ENCODE measurements around the gene ACSL6.

The ACSL6 gene, protein sequence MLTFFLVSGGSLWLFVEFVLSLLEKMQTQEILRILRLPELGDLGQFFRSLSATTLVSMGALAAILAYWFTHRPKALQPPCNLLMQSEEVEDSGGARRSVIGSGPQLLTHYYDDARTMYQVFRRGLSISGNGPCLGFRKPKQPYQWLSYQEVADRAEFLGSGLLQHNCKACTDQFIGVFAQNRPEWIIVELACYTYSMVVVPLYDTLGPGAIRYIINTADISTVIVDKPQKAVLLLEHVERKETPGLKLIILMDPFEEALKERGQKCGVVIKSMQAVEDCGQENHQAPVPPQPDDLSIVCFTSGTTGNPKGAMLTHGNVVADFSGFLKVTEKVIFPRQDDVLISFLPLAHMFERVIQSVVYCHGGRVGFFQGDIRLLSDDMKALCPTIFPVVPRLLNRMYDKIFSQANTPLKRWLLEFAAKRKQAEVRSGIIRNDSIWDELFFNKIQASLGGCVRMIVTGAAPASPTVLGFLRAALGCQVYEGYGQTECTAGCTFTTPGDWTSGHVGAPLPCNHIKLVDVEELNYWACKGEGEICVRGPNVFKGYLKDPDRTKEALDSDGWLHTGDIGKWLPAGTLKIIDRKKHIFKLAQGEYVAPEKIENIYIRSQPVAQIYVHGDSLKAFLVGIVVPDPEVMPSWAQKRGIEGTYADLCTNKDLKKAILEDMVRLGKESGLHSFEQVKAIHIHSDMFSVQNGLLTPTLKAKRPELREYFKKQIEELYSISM

DNA sequence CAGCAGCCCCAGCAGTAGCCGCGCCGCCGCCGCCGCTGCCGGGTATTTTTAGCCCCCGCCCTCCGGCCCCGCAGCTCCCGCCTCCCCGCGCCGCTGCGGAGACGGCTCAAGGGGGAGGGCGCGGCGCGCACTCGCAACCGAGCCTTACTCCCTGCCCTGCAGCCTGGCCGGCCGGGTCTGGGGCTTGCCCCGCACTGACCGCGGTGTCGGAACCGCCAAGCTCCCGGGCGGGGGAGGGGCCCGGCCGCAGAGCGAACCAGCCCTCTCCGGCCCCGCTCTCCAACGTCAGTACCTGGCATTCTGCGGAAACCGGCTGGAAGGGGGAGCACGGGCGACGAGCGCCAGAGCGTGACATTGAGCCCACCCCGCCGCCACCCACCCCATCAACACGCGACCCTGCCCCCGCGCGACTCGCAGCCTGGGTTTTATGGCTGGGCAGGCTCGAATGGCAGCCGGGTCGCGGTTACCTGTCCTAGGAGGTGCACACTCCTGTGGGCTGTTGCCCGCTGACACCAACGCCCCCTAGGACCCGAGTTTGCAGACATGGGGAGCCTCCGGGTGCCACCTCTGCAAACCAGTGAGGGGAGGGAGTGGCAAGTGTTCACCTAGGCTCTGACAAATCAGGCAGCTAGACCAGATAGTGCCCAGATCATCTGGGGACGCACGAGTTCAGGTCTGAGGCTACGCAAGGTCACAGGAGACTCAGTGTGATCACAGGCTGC, at the start of gene ACSL6:
ACSL6 (minus strand) TSS at position 37 of the 722 bp plus-strand sequence. CDS start 105 bp downstream, outside the sequence.
- TF ChIP-seq, protein P1, sequence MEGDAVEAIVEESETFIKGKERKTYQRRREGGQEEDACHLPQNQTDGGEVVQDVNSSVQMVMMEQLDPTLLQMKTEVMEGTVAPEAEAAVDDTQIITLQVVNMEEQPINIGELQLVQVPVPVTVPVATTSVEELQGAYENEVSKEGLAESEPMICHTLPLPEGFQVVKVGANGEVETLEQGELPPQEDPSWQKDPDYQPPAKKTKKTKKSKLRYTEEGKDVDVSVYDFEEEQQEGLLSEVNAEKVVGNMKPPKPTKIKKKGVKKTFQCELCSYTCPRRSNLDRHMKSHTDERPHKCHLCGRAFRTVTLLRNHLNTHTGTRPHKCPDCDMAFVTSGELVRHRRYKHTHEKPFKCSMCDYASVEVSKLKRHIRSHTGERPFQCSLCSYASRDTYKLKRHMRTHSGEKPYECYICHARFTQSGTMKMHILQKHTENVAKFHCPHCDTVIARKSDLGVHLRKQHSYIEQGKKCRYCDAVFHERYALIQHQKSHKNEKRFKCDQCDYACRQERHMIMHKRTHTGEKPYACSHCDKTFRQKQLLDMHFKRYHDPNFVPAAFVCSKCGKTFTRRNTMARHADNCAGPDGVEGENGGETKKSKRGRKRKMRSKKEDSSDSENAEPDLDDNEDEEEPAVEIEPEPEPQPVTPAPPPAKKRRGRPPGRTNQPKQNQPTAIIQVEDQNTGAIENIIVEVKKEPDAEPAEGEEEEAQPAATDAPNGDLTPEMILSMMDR (IDR thresholded peaks at IDR 0.05; ENCODE audit: insufficient read depth, low read depth, low read length, missing control alignments) = no peak
- no peak within 1 kb of the TSS for H3K4me3 ChIP-seq (ENCODE audit: low read depth, low read length)
- DNase-seq (ENCODE audit: low read depth) = no peak

DNA sequence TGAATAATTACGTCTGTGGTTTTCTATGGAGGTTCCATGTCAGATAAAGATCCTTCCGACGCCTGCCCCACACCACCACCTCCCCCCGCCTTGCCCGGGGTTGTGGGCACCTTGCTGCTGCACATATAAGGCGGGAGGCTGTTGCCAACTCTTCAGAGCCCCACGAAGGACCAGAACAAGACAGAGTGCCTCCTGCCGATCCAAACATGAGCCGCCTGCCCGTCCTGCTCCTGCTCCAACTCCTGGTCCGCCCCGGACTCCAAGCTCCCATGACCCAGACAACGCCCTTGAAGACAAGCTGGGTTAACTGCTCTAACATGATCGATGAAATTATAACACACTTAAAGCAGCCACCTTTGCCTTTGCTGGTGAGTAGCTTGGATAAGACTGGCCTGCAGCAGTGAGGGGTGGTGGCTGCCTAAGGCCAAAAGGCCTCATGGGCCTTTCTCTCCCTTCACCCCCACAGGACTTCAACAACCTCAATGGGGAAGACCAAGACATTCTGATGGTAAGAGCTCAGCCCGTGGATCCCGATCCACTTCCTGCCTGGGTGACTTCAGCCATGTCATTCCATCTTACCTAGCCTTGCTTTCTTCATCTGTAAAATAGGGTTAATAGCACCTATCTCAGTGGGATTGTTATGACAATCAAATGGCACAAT, 49.2 kb upstream of the ACSL6 start, which contains the start of gene IL3:
IL3 (plus strand) TSS at position 155 of the 661 bp plus-strand sequence; CDS start at position 207, 52 bp downstream.
- DNase-seq (ENCODE audit: low read depth) = no peak
- no peak within 1 kb of the TSS for H3K4me3 ChIP-seq (ENCODE audit: low read depth, low read length)
- TF ChIP-seq, protein P1 (IDR thresholded peaks at IDR 0.05; ENCODE audit: insufficient read depth, low read depth, low read length, missing control alignments) = no peak

DNA sequence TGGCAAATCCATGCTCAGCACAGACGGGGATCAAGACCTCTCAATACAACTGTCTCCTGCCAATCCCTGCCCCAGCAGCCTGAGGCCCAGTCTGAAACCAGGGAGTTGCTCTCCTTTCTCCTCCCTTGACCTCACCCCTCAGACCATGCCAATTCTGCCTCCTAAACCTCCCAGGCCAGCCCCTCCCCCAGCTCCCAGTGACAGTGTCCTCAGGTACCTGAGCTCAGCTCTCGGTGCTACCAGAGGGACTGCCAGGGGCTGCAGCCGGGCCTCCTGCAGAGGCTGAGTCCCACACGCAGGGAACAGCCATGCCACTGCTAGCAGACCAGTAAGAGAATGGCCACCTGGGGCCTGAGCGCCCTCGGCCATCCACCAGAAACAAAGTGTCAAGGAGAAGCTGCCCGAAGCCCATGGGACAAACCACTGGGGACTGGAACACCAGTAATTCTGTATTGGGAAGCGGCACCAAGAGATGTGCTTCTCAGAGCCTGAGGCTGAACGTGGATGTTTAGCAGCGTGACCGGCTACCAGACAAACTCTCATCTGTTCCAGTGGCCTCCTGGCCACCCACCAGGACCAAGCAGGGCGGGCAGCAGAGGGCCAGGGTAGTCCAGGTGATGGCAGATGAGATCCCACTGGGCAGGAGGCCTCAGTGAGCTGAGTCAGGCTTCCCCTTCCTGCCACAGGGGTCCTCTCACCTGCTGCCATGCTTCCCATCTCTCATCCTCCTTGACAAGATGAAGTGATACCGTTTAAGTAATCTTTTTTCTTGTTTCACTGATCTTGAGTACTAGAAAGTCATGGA, 48.4 kb upstream of the ACSL6 start:
- TF ChIP-seq, protein P1 (IDR thresholded peaks at IDR 0.05; ENCODE audit: insufficient read depth, low read depth, low read length, missing control alignments) = no peak
- no peak overlapping the region for H3K4me3 ChIP-seq (ENCODE audit: low read depth, low read length)
- DNase-seq (ENCODE audit: low read depth) = no peak

DNA sequence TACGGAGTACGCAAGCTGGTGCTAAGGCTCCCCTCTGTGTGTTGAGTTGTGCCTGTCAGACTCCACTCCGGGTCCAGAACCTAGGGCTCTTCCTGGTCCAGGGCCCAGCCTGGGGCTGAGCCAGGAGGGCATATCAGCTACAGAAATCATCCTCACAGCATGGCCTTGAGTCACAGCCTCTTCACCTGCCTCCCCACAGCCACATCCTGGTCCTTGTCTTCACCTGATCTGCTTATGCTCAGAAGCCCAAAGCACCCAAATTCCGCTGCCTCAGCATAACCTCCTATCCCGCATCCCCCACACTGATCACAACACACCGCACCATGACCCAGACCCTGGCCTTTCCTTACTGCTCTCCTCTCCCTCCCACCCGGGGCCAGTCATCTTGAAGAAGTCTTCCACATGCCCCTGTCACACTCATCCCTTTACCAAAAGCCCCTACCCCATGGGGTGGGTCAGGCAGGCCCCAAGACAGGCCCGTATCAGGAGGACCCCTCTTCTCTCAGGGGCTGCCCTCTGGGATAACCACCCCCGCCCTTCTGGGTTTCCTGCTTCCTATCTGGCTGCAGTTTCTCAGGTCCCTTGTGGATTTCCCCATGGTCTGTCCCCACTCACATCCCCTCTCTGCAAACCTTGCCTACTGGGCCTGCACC, 47.7 kb upstream of the ACSL6 start:
- no peak overlapping the region for H3K4me3 ChIP-seq (ENCODE audit: low read depth, low read length)
- DNase-seq (ENCODE audit: low read depth) = no peak
- TF ChIP-seq, protein P1 (IDR thresholded peaks at IDR 0.05; ENCODE audit: insufficient read depth, low read depth, low read length, missing control alignments) = no peak

DNA sequence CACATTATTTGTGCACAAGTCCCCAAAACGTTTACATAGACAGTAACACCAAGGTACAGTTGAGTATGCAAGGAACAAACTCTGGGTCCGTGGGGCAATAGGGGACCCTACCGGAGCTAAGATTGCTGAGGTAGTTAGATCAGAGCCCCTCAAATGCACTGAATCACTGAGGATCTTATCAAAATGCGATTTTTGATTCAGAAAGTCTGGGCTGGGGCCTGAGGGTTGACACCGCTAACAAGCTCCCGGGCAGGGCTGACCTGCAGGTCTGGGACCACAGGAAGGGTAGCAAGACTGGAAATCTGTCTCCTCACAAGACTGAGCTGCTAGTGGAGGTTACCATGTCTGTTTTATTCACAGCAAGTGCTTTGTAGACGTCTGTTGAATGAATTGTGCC, 47.2 kb upstream of the ACSL6 start:
- no peak for DNase-seq (ENCODE audit: low read depth)
- TF ChIP-seq, protein P1 (IDR thresholded peaks at IDR 0.05; ENCODE audit: insufficient read depth, low read depth, low read length, missing control alignments) = no peak
- no peak overlapping the region for H3K4me3 ChIP-seq (ENCODE audit: low read depth, low read length)
